ENCODE data around the gene CCDC80. TPM values are rescaled to one million over a fixed set of nuclear protein-coding genes. Genes with fewer than 3 reads are reported as not detected.
A peak's percentile ranks its signal among the peaks of the same experiment; 100 is the strongest.

CCDC80 gene
- total and polyA plus RNA-seq, 2 experiments from 2014 or later = 27.1 to 83.5 TPM

- H4K20me1 ChIP-seq (ENCODE audit: insufficient read depth, poor library complexity, severe bottlenecking) = no peaks in the 10 kb centered on the region
- no peaks in the 10 kb centered on the region for H3K9me3 ChIP-seq (ENCODE audit: low read depth)
- H2AFZ ChIP-seq = no peak overlapping the region
- TF ChIP-seq CTCF (IDR thresholded peaks at IDR 0.05; ENCODE audit: poor library complexity) (no peak), EZH2 (IDR thresholded peaks at IDR 0.05; ENCODE audit: borderline replicate concordance) (no peak), EZH2phosphoT487 (IDR thresholded peaks at IDR 0.05; ENCODE audit: low read depth, severe bottlenecking, unreplicated experiment) (no peak)
- H3K27ac ChIP-seq = no peak overlapping the region
- H3K27me3 ChIP-seq = no peaks in the 10 kb centered on the region
- no peak overlapping the region for H3K4me3 ChIP-seq
- no peak for DNase-seq (ENCODE audit: low spot score)
- no peaks in the 10 kb centered on the region for H3K79me2 ChIP-seq
- no peaks in the 10 kb centered on the region for H3K9me2 ChIP-seq (replicated peaks; ENCODE audit: insufficient read depth)
- H3K4me1 ChIP-seq (ENCODE audit: insufficient read depth) = peaks cover 10% of the 10 kb centered on the region
- no peak overlapping the region for H3K4me2 ChIP-seq
- no peaks in the 10 kb centered on the region for H3K36me3 ChIP-seq (replicated peaks; ENCODE audit: insufficient read depth, low read depth)
Measured at GRCh38 chr3:112656043-112656442, 15.1 kb upstream of the CCDC80 start.

GRCh38 chr3:112654979-112655378 lies 14.0 kb upstream of the CCDC80 start:
- DNase-seq (ENCODE audit: low spot score) = no peak
- Histone ChIP-seq H3K4me2 (no peak overlapping the region), H3K79me2 (no peaks in the 10 kb centered on the region), H3K36me3 (replicated peaks; ENCODE audit: insufficient read depth, low read depth) (no peaks in the 10 kb centered on the region), H3K27me3 (no peaks in the 10 kb centered on the region), H2AFZ (no peak overlapping the region), H3K4me1 (ENCODE audit: insufficient read depth) (peaks cover 10% of the 10 kb centered on the region), H4K20me1 (ENCODE audit: insufficient read depth, poor library complexity, severe bottlenecking) (no peaks in the 10 kb centered on the region), H3K9me3 (ENCODE audit: low read depth) (no peaks in the 10 kb centered on the region), H3K9me2 (replicated peaks; ENCODE audit: insufficient read depth) (no peaks in the 10 kb centered on the region), H3K4me3 (no peak overlapping the region), H3K27ac (peak overlapping the region; percentile 79)
- TF ChIP-seq EZH2 (IDR thresholded peaks at IDR 0.05; ENCODE audit: borderline replicate concordance) (no peak), EZH2phosphoT487 (IDR thresholded peaks at IDR 0.05; ENCODE audit: low read depth, severe bottlenecking, unreplicated experiment) (no peak), CTCF (IDR thresholded peaks at IDR 0.05; ENCODE audit: poor library complexity) (no peak)
- WGBS (ENCODE audit: low lambda C conversion rate, missing lambda C conversion rate) = 96% methylated on average over 4 of the region's 4 CpGs

- peak overlapping the region; percentile 79 for H3K27ac ChIP-seq
- H3K9me3 ChIP-seq (ENCODE audit: low read depth) = no peaks in the 10 kb centered on the region
- H3K36me3 ChIP-seq (replicated peaks; ENCODE audit: insufficient read depth, low read depth) = no peaks in the 10 kb centered on the region
- no peak overlapping the region for H2AFZ ChIP-seq
- no peak overlapping the region for H3K4me3 ChIP-seq
- TF ChIP-seq EZH2phosphoT487 (IDR thresholded peaks at IDR 0.05; ENCODE audit: low read depth, severe bottlenecking, unreplicated experiment) = no peak
- no peak for TF ChIP-seq EZH2 (IDR thresholded peaks at IDR 0.05; ENCODE audit: borderline replicate concordance)
- no peak for TF ChIP-seq CTCF (IDR thresholded peaks at IDR 0.05; ENCODE audit: poor library complexity)
- WGBS (ENCODE audit: low lambda C conversion rate, missing lambda C conversion rate) = 86% methylated on average over 5 of the region's 5 CpGs
- peaks cover 10% of the 10 kb centered on the region for H3K4me1 ChIP-seq (ENCODE audit: insufficient read depth)
- H3K79me2 ChIP-seq = no peaks in the 10 kb centered on the region
- no peaks in the 10 kb centered on the region for H4K20me1 ChIP-seq (ENCODE audit: insufficient read depth, poor library complexity, severe bottlenecking)
- H3K27me3 ChIP-seq = no peaks in the 10 kb centered on the region
- H3K4me2 ChIP-seq = no peak overlapping the region
- DNase-seq (ENCODE audit: low spot score) = no peak
- H3K9me2 ChIP-seq (replicated peaks; ENCODE audit: insufficient read depth) = no peaks in the 10 kb centered on the region
Measured at GRCh38 chr3:112654492-112654891, 13.5 kb upstream of the CCDC80 start.

- Histone ChIP-seq H3K4me2 (no peak overlapping the region), H3K9me3 (ENCODE audit: low read depth) (no peaks in the 10 kb centered on the region), H3K4me1 (ENCODE audit: insufficient read depth) (peaks cover 10% of the 10 kb centered on the region), H3K36me3 (replicated peaks; ENCODE audit: insufficient read depth, low read depth) (no peaks in the 10 kb centered on the region), H3K27ac (peak overlapping the region; percentile 79), H4K20me1 (ENCODE audit: insufficient read depth, poor library complexity, severe bottlenecking) (no peaks in the 10 kb centered on the region), H3K4me3 (no peak overlapping the region), H3K27me3 (no peaks in the 10 kb centered on the region), H2AFZ (no peak overlapping the region), H3K9me2 (replicated peaks; ENCODE audit: insufficient read depth) (no peaks in the 10 kb centered on the region), H3K79me2 (no peaks in the 10 kb centered on the region)
- WGBS (ENCODE audit: low lambda C conversion rate, missing lambda C conversion rate) = 68% methylated on average over 5 of the region's 5 CpGs
- TF ChIP-seq EZH2phosphoT487 (IDR thresholded peaks at IDR 0.05; ENCODE audit: low read depth, severe bottlenecking, unreplicated experiment) = no peak
- no peak for TF ChIP-seq EZH2 (IDR thresholded peaks at IDR 0.05; ENCODE audit: borderline replicate concordance)
- TF ChIP-seq CTCF (IDR thresholded peaks at IDR 0.05; ENCODE audit: poor library complexity) = no peak
- no peak for DNase-seq (ENCODE audit: low spot score)
Measured at GRCh38 chr3:112653881-112654300, 12.9 kb upstream of the CCDC80 start.

Measured in hepatocyte (in vitro differentiated cells).